GM12874 (cell line): Measurements from ENCODE around the gene SHROOM1.
A peak's percentile ranks its signal among the peaks of the same experiment; 100 is the strongest.

Experiments
- CTCF ChIP-seq: IDR thresholded peaks from 2 replicates; pipeline ENCODE4 v1.5.1; 2011; ENCODE audit warnings: low read depth, mild to moderate bottlenecking, control low read depth, low read length, moderate library complexity; ENCODE audit not compliant: insufficient read depth

The SHROOM1 gene

DNA sequence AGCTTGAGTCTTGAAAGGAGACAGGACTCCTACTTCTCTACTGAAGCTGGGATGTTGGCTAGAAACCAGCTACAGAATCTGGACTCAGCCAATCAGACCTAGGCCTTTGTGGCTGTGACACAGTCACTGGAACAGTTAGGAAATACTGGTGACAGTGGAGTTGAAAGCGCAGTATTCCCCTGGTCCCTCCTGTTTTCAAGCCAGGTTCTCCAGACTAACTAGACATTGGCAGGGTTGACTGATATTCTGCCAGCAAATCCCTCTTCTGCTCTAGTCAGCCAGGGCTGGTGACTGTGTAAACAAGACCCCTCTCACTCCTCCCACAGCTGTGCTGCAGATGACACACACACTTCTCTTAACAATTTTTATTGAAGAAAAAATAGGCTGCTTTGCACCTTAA, 8.7 kb downstream of the SHROOM1 start:
- no peak for TF ChIP-seq CTCF

GRCh38 chr5:132821350-132821749, 9.1 kb downstream of the SHROOM1 start:
- no peak for TF ChIP-seq CTCF

DNA sequence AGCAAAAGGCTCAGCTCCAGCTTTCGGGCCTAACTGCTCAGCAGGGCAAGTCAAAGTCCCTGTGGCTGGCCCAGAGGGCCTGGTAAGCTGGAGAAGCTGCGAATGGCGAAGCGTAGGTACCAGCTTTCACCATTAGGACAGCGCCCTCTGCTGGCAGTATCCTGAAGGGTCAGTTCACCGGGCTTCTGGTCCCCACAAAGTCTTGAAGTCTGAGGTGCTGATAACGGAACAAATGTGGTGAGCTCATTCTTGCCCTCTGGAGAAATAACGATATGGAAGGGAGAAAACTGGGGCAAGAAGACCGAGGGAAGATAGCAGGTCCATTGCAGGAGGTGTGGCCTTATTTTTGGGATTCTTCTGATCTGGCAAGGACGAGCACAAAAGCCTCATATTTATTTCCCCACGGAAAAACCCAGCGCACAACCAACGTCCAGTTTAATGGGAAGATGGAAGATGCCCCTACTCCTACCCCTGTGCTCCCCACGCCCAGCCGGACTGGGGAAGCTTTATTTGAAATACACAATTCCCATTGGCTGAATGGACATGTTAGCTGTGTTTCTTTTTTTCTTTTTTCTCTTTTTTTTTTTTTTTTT, 10.2 kb downstream of the SHROOM1 start:
- TF ChIP-seq CTCF: peak; percentile 84

DNA sequence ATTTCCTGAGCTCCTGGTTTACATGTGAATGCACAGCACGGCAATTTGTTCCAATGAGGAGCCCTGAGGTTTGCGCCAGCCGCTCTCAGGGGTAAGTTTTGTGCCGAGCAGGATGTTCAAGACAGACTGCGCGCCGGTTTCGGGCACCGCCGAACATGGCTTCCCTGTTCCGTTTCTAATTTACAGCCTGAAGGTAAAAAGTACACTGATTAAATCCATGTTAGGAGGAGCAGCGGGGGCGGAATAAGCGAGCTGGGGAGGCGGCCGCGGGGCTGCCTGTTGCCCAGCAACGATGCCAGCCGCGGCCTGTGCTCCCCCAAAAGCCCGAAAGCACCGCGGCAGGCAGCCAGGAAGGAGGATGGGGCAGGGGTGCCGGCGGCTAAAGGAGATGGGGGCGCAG, 11.0 kb downstream of the SHROOM1 start:
- TF ChIP-seq CTCF: no peak

DNA sequence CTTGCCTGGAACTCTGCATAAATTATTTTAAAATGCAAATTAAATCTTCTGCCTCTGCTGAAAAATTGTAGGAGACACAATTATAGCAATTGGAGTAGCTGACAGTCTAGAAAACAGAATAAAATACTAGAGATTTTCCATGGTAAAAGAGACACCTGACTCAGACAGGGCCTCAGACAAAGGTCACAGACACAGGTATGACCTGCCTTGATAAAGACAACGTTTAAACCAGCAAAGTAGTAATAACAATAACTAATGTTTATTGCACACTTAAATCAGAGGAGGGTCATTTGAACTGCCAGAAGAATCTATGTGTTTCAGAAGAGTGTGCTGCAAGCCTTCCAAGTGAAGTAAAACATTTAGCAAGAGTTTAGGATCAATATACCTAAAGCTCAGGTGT, 13.4 kb downstream of the SHROOM1 start:
- no peak for TF ChIP-seq CTCF

GRCh38 chr5:132816554-132816953, 13.9 kb downstream of the SHROOM1 start:
- TF ChIP-seq CTCF: no peak

DNA sequence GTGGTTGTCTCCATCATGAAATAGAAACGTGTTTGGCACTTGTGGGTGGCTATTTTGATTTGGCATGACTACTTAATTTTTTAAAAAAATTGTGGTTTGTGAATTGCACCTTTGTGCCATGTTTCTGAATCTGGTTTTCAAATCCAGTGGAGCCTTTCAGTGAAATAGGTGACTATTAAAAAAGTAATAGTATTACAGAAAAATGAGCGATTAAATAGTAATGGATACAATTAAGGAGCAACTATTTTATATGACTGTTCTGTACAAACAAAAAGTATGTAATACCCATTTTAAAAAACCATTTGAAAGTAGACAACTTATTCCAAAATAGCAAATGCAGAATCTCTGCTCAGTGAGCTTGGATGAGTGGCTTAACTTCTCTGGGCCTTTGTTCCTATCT, 14.4 kb downstream of the SHROOM1 start:
- TF ChIP-seq CTCF: no peak
